Uterus (tissue), 2 donors: ENCODE data around the gene DUS2.

Experiments
- CTCF ChIP-seq, 4 experiments: fragments of 200-600 bp in 2 of 4; fragments of 450-650 bp in 2 of 4; sonication (generic) in 2 of 4; IDR thresholded peaks; one replicate each; pipeline ENCODE4 v1.5.1; 2016 to 2019; ENCODE audit warnings: antibody characterized with exemption in 4 of 4, mild to moderate bottlenecking in 2 of 4, moderate library complexity in 1 of 4
- POLR2A ChIP-seq, 2 donors: fragments of 450-650 bp; IDR thresholded peaks; one replicate each; pipeline ENCODE4 v1.6.1; 2016; ENCODE audit warnings: antibody characterized with exemption in 2 of 2, mild to moderate bottlenecking in 1 of 2, moderate library complexity in 1 of 2

GRCh38 chr16:68128577-68129305 is 105.7 kb downstream of the DUS2 start:
- no peak for TF ChIP-seq CTCF (IDR thresholded peaks at IDR 0.05)
- no peak for TF ChIP-seq POLR2A (IDR thresholded peaks at IDR 0.05)
